HTR-8/SVneo (cell line): Measurements from ENCODE around the gene LCN15.
A peak's percentile ranks its signal among the peaks of the same experiment; 100 is the strongest.
"Not testable (repeated sequence)": the region's sequence is repeated elsewhere in the genome, so short reads cannot be mapped to it uniquely, and the experiment has no call there.

Experiments
- DNase-seq: peaks from one replicate; pipeline ENCODE4 v3.0.0; 2011; ENCODE audit warnings: low spot score, mixed read lengths; ENCODE audit not compliant: insufficient read length
- FAIRE-seq: peaks from 2 replicates; lab custom pipeline; 2011; peaks lifted over from hg19 to GRCh38; lab: Jason Lieb, UNC

The LCN15 gene

GRCh38 chr9:136711751-136712689 lies 52.3 kb downstream of the LCN15 start, which contains the start of gene DIPK1B:
Gene DIPK1B, plus strand, starts transcription at chr9:136712572. Its CDS starts 94 bp downstream, at chr9:136712666.
- DNase-seq (no peak), FAIRE-seq (peak; percentile 36)

GRCh38 chr9:136711219-136711648 lies 53.1 kb downstream of the LCN15 start:
- not testable (repeated sequence) for DNase-seq, FAIRE-seq

GRCh38 chr9:136710543-136710942 lies 53.8 kb downstream of the LCN15 start:
- no peak for FAIRE-seq
- no peak for DNase-seq
